MG63 (cell line): ENCODE measurements around the gene MAP2K6. TPM values are rescaled to one million over a fixed set of nuclear protein-coding genes. Genes with fewer than 3 reads are reported as not detected.

Experiments
- DNase-seq: peaks from one replicate; pipeline ENCODE4 v3.0.0-alpha.2; 2020
- H3K27me3 ChIP-seq: fragments of 250-450 bp; sonication (Bioruptor Pico); 2 replicates; pipeline ENCODE4 v1.5.1; 2020; ENCODE audit warnings: mild to moderate bottlenecking, moderate library complexity
- H3K36me3 ChIP-seq: fragments of 250-450 bp; sonication (Bioruptor Pico); 2 replicates; pipeline ENCODE4 v1.5.1; 2020; ENCODE audit warnings: mild to moderate bottlenecking, moderate library complexity
- H3K4me3 ChIP-seq: fragments of 250-450 bp; sonication (Bioruptor Pico); 2 replicates; pipeline ENCODE4 v1.5.1; 2020; ENCODE audit warnings: mild to moderate bottlenecking, moderate library complexity
- H3K9me3 ChIP-seq: fragments of 250-450 bp; sonication (Bioruptor Pico); 2 replicates; pipeline ENCODE4 v1.5.1; 2020; ENCODE audit warnings: mild to moderate bottlenecking, moderate library complexity
- total RNA-seq: library from RNA; depleted of rRNA; stranded (reverse); fragments of >200 nt; shearing (Covaris generic); gene quantifications from 2 replicates; pipeline ENCODE4 v1.2.3, GENCODE V29; 2014; ENCODE audit warnings: low replicate concordance

Gene MAP2K6
- total RNA-seq, 1 experiment from 2014 or later, result 1.9 TPM

- no peak for DNase-seq
- no peak overlapping the region for H3K4me3 ChIP-seq
- no peaks in the 10 kb centered on the region for H3K27me3 ChIP-seq
- H3K9me3 ChIP-seq, result no peaks in the 10 kb centered on the region
- H3K36me3 ChIP-seq, result no peaks in the 10 kb centered on the region
These were observed 3.3 kb downstream of the MAP2K6 start for GRCh38 chr17:69417545-69418483.

- Histone ChIP-seq H3K9me3 (no peaks in the 10 kb centered on the region), H3K27me3 (no peaks in the 10 kb centered on the region), H3K4me3 (no peak overlapping the region), H3K36me3 (no peaks in the 10 kb centered on the region)
- DNase-seq, result no peak
These were observed 4.0 kb downstream of the MAP2K6 start for GRCh38 chr17:69418535-69418934.

GRCh38 chr17:69423450-69423849, 9.0 kb downstream of the MAP2K6 start:
- H3K4me3 ChIP-seq, result no peak overlapping the region
- H3K36me3 ChIP-seq, result no peaks in the 10 kb centered on the region
- no peak for DNase-seq
- H3K27me3 ChIP-seq, result no peaks in the 10 kb centered on the region
- no peaks in the 10 kb centered on the region for H3K9me3 ChIP-seq

- no peak for DNase-seq
- Histone ChIP-seq H3K4me3 (no peak overlapping the region), H3K9me3 (no peaks in the 10 kb centered on the region), H3K27me3 (no peaks in the 10 kb centered on the region), H3K36me3 (no peaks in the 10 kb centered on the region)
These were observed 10.0 kb downstream of the MAP2K6 start for GRCh38 chr17:69424287-69425041.

GRCh38 chr17:69425978-69426377, 11.5 kb downstream of the MAP2K6 start:
- no peak for DNase-seq
- H3K36me3 ChIP-seq, result no peaks in the 10 kb centered on the region
- H3K27me3 ChIP-seq, result no peaks in the 10 kb centered on the region
- H3K4me3 ChIP-seq, result no peak overlapping the region
- no peaks in the 10 kb centered on the region for H3K9me3 ChIP-seq

GRCh38 chr17:69427486-69428197, 13.1 kb downstream of the MAP2K6 start:
- no peaks in the 10 kb centered on the region for H3K9me3 ChIP-seq
- no peaks in the 10 kb centered on the region for H3K36me3 ChIP-seq
- no peaks in the 10 kb centered on the region for H3K27me3 ChIP-seq
- DNase-seq, result no peak
- H3K4me3 ChIP-seq, result no peak overlapping the region

- no peaks in the 10 kb centered on the region for H3K27me3 ChIP-seq
- no peaks in the 10 kb centered on the region for H3K9me3 ChIP-seq
- no peak for DNase-seq
- H3K36me3 ChIP-seq, result no peaks in the 10 kb centered on the region
- no peak overlapping the region for H3K4me3 ChIP-seq
These were observed 13.9 kb downstream of the MAP2K6 start for GRCh38 chr17:69428252-69428980.

- Histone ChIP-seq H3K36me3 (no peaks in the 10 kb centered on the region), H3K9me3 (no peaks in the 10 kb centered on the region), H3K27me3 (no peaks in the 10 kb centered on the region), H3K4me3 (no peak overlapping the region)
- no peak for DNase-seq
These were observed 16.0 kb downstream of the MAP2K6 start for GRCh38 chr17:69430488-69430887.

GRCh38 chr17:69431835-69432234, 17.3 kb downstream of the MAP2K6 start:
- Histone ChIP-seq H3K9me3 (no peaks in the 10 kb centered on the region), H3K27me3 (no peaks in the 10 kb centered on the region), H3K36me3 (no peaks in the 10 kb centered on the region), H3K4me3 (no peak overlapping the region)
- DNase-seq, result no peak

GRCh38 chr17:69433093-69433492, 18.6 kb downstream of the MAP2K6 start:
- no peak for DNase-seq
- Histone ChIP-seq H3K4me3 (no peak overlapping the region), H3K36me3 (no peaks in the 10 kb centered on the region), H3K9me3 (no peaks in the 10 kb centered on the region), H3K27me3 (no peaks in the 10 kb centered on the region)

- Histone ChIP-seq H3K9me3 (no peaks in the 10 kb centered on the region), H3K4me3 (no peak overlapping the region), H3K27me3 (no peaks in the 10 kb centered on the region), H3K36me3 (no peaks in the 10 kb centered on the region)
- DNase-seq, result no peak
These were observed 19.7 kb downstream of the MAP2K6 start for GRCh38 chr17:69434164-69434579.

GRCh38 chr17:69435971-69436696, 21.6 kb downstream of the MAP2K6 start:
- no peaks in the 10 kb centered on the region for H3K36me3 ChIP-seq
- no peak overlapping the region for H3K4me3 ChIP-seq
- no peaks in the 10 kb centered on the region for H3K27me3 ChIP-seq
- no peaks in the 10 kb centered on the region; the same call in 1 of the 2 replicates for H3K9me3 ChIP-seq
- no peak for DNase-seq

GRCh38 chr17:69437475-69437874, 23.0 kb downstream of the MAP2K6 start:
- H3K27me3 ChIP-seq, result no peaks in the 10 kb centered on the region
- H3K9me3 ChIP-seq, result no peaks in the 10 kb centered on the region; the same call in 1 of the 2 replicates
- no peak for DNase-seq
- H3K36me3 ChIP-seq, result no peaks in the 10 kb centered on the region
- H3K4me3 ChIP-seq, result no peak overlapping the region

- Histone ChIP-seq H3K4me3 (no peak overlapping the region), H3K36me3 (no peaks in the 10 kb centered on the region), H3K9me3 (no peaks in the 10 kb centered on the region; the same call in 1 of the 2 replicates), H3K27me3 (no peaks in the 10 kb centered on the region)
- no peak for DNase-seq
These were observed 24.3 kb downstream of the MAP2K6 start for GRCh38 chr17:69438776-69439175.

GRCh38 chr17:69441179-69441578, 26.7 kb downstream of the MAP2K6 start:
- no peaks in the 10 kb centered on the region; the same call in 1 of the 2 replicates for H3K9me3 ChIP-seq
- no peak overlapping the region for H3K4me3 ChIP-seq
- H3K27me3 ChIP-seq, result no peaks in the 10 kb centered on the region
- DNase-seq, result no peak
- no peaks in the 10 kb centered on the region for H3K36me3 ChIP-seq

- no peaks in the 10 kb centered on the region for H3K36me3 ChIP-seq
These were observed 28.6 kb downstream of the MAP2K6 start for GRCh38 chr17:69443138-69443537.

More at GRCh38 chr17:69443138-69443537, 28.6 kb downstream of the MAP2K6 start:
- Histone ChIP-seq H3K27me3 (no peaks in the 10 kb centered on the region), H3K9me3 (no peaks in the 10 kb centered on the region; the same call in 1 of the 2 replicates), H3K4me3 (no peak overlapping the region)
- DNase-seq, result no peak
